ENCODE results near the gene CAMK2N1. TPM values are rescaled to one million over a fixed set of nuclear protein-coding genes. Genes with fewer than 3 reads are reported as not detected.

The CAMK2N1 gene
- total and polyA plus RNA-seq, 8 donors: 3.4 to 40.7 (median 6.6) TPM

GRCh38 chr1:20437640-20438039, 48.4 kb downstream of the CAMK2N1 start:
- FAIRE-seq: no peak
- no peaks in the 10 kb centered on the region for H3K4me1 ChIP-seq
- ATAC-seq: no peak
- no peak for TF ChIP-seq CTCF (IDR thresholded peaks at IDR 0.05)
- intact Hi-C loops (cut with DNase I): no loop called here
- no peaks in the 10 kb centered on the region for H3K27me3 ChIP-seq
- H3K36me3 ChIP-seq: no peaks in the 10 kb centered on the region
- no peaks in the 10 kb centered on the region for H3K9me3 ChIP-seq
- no peak overlapping the region for H3K4me3 ChIP-seq
- no peak overlapping the region for H3K27ac ChIP-seq
- no peak for DNase-seq
- 74 to 77% methylated on average over 2 of the region's 2 CpGs for WGBS, 2 donors

GRCh38 chr1:20432891-20433290, 53.1 kb downstream of the CAMK2N1 start:
- no peak overlapping the region for H3K27ac ChIP-seq
- intact Hi-C loops (cut with DNase I): no loop called here
- no peak overlapping the region for H3K4me3 ChIP-seq
- ATAC-seq (no peak), FAIRE-seq (no peak), DNase-seq (no peak)
- H3K36me3 ChIP-seq: no peaks in the 10 kb centered on the region
- no peaks in the 10 kb centered on the region for H3K27me3 ChIP-seq
- WGBS, 2 donors: 48 to 61% methylated on average over 4 of the region's 4 CpGs
- no peak for TF ChIP-seq CTCF (IDR thresholded peaks at IDR 0.05)
- H3K4me1 ChIP-seq: no peaks in the 10 kb centered on the region
- H3K9me3 ChIP-seq: no peaks in the 10 kb centered on the region

Other genes with a start within 250 kb of the CAMK2N1 start
- under 1 TPM in 5 of 6 donors, not detected in 1; 0.16 to 0.70 (median 0.29) TPM for gene VWA5B1, start 195.3 kb downstream of the CAMK2N1 start, total RNA-seq
- under 1 TPM; 0.27 to 0.70 TPM for gene VWA5B1, start 195.3 kb downstream of the CAMK2N1 start, polyA plus RNA-seq
- gene MUL1, start 21.9 kb upstream of the CAMK2N1 start, total RNA-seq: 10 to 100 TPM in 5 of 6 donors, 1 to 10 TPM in 1; 9.9 to 16.5 (median 12.2) TPM
- gene MUL1, start 21.9 kb upstream of the CAMK2N1 start, polyA plus RNA-seq: 10 to 100 TPM in 1 of 2 donors, 1 to 10 TPM in 1; 3.5 to 10.6 TPM
- under 1 TPM in 5 of 6 donors, not detected in 1; 0.14 to 0.72 (median 0.20) TPM for gene FAM43B, start 66.4 kb upstream of the CAMK2N1 start, total RNA-seq
- under 1 TPM; 0.28 to 0.30 TPM for gene FAM43B, start 66.4 kb upstream of the CAMK2N1 start, polyA plus RNA-seq
- gene CDA, start 102.9 kb upstream of the CAMK2N1 start, total RNA-seq: 1 to 10 TPM in 1 of 6 donors, under 1 TPM in 4, not detected in 1; 0.16 to 1.0 (median 0.41) TPM
- 1 to 10 TPM in 1 of 2 donors, under 1 TPM in 1; 0.92 to 1.2 TPM for gene CDA, start 102.9 kb upstream of the CAMK2N1 start, polyA plus RNA-seq
- 10 to 100 TPM; 15.6 to 33.4 (median 27.7) TPM for gene PINK1, start 147.2 kb upstream of the CAMK2N1 start, total RNA-seq
- gene PINK1, start 147.2 kb upstream of the CAMK2N1 start, polyA plus RNA-seq: 10 to 100 TPM; 28.5 to 38.0 TPM
- gene DDOST, start 175.2 kb upstream of the CAMK2N1 start, total RNA-seq: 100 to 1,000 TPM; 112 to 190 (median 141) TPM
- 100 to 1,000 TPM in 1 of 2 donors, 10 to 100 TPM in 1; 98.2 to 127 TPM for gene DDOST, start 175.2 kb upstream of the CAMK2N1 start, polyA plus RNA-seq
- under 1 TPM; 0.20 to 0.76 (median 0.61) TPM for gene KIF17, start 231.8 kb upstream of the CAMK2N1 start, total RNA-seq
- gene KIF17, start 231.8 kb upstream of the CAMK2N1 start, polyA plus RNA-seq: 1 to 10 TPM in 1 of 2 donors, under 1 TPM in 1; 0.87 to 1.1 TPM
- under 1 TPM in 2 of 6 donors, not detected in 4; 0.05 to 0.09 TPM for gene SH2D5, start 246.5 kb upstream of the CAMK2N1 start, total RNA-seq
- gene SH2D5, start 246.5 kb upstream of the CAMK2N1 start, polyA plus RNA-seq: under 1 TPM in 1 of 2 donors, not detected in 1; 0.27 TPM

All from pancreas (tissue), 10 donors.